ENCODE results near the gene RNF207. TPM values are rescaled to one million over a fixed set of nuclear protein-coding genes. Genes with fewer than 3 reads are reported as not detected.

Gene RNF207
- total and polyA plus RNA-seq, 2 of the 8 experiments (the other 6 are each of a cell fraction or from before 2014, with no cell fraction given) = 3.9 to 5.4 TPM

- TF ChIP-seq CBX5 (IDR thresholded peaks at IDR 0.05; ENCODE audit: low read depth, low read length) = no peak
- TF ChIP-seq TEAD4 (IDR thresholded peaks at IDR 0.05; ENCODE audit: low read depth, low read length) = no peak
Measured at GRCh38 chr1:6249739-6250689, 44.1 kb downstream of the RNF207 start (continued).
